Stimulated activated CD4-positive, alpha-beta T cell treated with anti-CD3 and anti-CD28 coated beads, Interleukin-12 subunit alpha, Interleukin-12 subunit beta, amount 100 ng/mL, for 24 hours (primary cell): ENCODE data around the gene GP2.
"Not testable (repeated sequence)": the region's sequence is repeated elsewhere in the genome, so short reads cannot be mapped to it uniquely, and the experiment has no call there.

Experiments
- DNase-seq, 2 experiments: peaks; one replicate each; pipeline ENCODE4 v3.0.0-alpha.2; 2020; ENCODE audit warnings: low read depth in 2 of 2

The GP2 gene

DNA sequence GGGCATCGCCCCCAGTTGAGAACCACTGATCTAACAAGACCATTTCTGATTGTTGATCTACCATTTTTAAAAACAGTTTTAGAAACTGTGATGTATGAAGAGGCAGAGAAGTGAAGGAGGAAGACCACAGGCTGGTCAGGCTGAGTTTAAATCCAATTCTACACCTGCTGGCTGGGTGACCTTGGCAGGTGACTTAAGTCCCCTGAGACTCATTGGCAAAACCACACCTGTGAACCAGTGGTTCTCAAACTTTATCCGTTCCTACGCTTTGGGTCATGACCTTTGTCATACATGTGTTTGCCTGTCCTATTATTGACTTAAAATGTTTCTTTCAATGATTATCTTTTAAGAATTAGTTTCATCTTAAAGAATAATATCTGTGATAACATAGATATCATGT lies 2.3 kb downstream of the GP2 start:
- DNase-seq: no peak

- no peak for DNase-seq
Observed at GRCh38 chr16:20323591-20324117, 3.7 kb downstream of the GP2 start.

GRCh38 chr16:20322696-20323095 lies 4.6 kb downstream of the GP2 start:
- no peak for DNase-seq

DNA sequence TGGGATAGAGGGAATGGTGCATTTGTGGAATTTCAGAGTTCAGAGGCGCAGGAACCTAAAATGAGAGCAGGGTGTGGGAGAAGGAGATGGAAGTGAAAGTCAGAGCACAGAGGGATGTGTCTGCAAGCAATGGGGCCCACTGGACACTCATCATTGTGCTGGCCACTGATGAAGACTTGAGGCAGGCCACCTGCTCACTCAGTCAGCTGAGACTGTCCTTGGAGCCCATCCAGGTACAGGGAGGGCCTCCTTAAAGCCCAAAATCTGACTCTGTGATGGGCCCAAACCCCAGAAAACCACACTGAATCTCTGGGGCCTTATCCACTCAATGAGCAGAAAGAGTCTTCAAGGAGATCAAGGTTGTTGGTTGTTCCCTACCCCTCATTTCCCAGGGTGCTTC lies 5.6 kb downstream of the GP2 start:
- DNase-seq: no peak

GRCh38 chr16:20321051-20321450 lies 6.3 kb downstream of the GP2 start:
- not testable (repeated sequence) for DNase-seq

- DNase-seq: no peak
Observed at GRCh38 chr16:20320592-20320991, 6.7 kb downstream of the GP2 start.

DNA sequence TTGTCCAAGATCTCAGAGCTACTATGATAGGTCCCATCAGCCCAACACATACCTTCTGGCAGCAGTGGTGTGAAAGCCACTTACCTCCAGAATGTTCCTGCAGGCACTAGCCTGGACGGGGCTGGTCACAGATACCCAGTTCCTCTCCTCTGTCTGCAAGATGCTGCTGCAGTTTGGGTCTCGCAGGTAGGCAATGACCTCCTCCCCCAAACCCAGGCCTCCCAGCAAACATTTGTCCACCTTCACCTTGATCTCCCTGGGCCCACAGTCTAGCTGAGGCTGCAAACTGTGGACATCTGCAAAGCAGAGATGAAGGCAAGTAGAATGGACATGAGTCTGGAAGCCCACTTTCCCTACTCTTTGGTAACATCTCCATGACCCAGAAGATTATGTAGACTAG lies 7.1 kb downstream of the GP2 start:
- DNase-seq: no peak

DNA sequence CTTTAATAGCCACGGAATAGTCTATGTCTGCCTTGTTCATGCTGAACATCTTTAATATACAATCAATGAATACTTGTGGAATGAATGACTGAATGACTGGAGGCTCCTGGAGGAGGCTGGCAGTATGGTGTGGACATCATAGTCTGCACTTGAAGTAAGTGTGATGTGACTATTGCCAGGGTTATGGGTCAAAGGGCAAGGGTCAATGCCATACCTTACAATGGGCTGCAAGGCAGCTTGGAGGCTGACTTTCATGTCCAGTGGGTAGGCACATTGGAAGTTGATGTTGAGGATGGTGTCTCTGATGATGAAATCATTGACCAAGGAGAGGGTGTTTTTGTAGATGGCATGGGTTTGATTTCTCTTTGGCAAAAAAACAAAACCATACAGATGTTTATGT lies 7.9 kb downstream of the GP2 start:
- no peak for DNase-seq

GRCh38 chr16:20318437-20318836 lies 8.9 kb downstream of the GP2 start:
- no peak for DNase-seq

- no peak for DNase-seq
Observed at GRCh38 chr16:20318006-20318405, 9.3 kb downstream of the GP2 start.

DNA sequence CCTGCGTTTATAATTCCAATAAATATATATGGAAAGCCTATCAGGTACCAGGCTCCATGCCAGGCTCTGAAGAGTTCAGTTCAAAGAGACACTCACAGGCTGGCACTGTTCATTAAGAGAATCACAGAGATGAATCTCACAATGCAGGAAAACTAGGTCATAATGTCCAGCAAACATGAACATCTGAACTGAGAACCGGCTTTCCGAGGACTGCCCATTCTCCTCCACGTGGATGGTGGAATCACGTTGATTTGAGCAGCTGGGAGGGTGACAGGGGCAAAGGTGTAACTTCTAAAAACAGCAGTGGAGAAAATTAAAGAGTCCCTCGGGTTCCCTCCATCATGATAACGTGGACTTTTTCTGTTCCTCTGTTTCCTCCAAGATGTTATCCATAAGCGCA lies 10.2 kb downstream of the GP2 start:
- DNase-seq: no peak

DNA sequence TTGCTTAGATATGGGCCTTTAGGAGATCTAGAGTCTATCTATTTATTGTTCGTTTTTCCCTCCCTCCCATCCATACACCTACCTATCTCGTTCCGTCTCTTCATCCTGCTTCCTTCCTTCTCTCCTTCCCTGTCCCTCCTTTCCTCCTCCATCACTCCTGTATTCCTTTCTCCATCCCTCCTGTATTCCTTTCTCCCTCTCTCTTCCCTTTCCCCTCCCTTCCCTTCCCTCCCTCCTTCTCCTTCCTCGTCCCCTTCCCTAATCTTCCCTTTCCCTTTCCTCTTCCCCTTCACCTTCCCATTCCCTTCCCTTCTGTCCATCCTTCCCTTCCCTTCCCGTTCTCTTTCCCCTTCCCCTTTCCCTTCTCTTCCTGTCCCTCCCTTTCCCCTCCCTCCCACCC lies 10.6 kb downstream of the GP2 start:
- no peak for DNase-seq

GRCh38 chr16:20315764-20316163 lies 11.5 kb downstream of the GP2 start:
- DNase-seq: no peak

- DNase-seq: no peak
Observed at GRCh38 chr16:20314575-20314974, 12.7 kb downstream of the GP2 start.

DNA sequence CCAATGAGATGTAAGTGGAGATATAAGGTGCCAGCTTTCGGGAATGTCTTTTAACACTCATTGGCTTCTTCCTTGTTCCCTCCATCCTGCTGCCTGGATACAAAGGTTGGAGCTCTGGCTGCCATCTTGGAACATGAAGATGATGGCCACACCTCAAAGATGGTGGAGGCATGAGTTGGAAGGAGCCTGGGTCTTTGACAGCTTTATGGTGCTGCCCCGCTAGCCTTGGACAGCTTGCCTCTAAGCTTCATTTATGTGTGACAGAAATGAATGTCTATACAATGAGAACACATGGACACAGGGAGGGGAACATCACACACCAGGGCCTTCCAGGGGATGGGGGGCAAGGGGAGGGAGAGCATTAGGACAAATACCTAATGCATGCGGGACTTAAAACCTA lies 13.6 kb downstream of the GP2 start:
- DNase-seq: no peak

DNA sequence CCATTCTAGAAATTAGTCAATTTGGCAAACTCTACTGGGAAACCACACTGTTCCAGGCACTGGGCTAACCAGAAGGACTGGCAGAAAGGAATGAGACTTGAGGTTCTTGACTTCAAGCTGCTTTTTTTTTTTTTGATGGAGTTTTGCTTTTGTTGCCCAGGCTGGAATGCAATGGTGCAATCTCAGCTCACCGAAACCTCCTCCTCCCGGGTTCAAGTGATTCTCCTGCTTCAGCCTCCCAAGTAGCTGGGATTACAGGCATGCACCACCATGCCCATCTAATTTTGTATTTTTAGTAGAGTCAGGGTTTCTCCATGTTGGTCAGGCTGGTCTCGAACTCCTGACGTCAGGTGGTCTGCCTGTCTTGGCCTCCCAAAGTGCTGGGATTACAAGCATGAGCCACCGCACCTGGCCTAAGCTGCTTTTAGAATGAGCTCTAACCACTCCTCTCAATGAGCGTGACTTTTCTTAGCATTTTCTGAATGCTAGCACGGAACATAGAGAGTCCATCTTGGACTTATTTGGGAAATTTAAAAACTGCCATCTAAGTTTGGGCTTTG lies 14.7 kb downstream of the GP2 start:
- DNase-seq: not testable (repeated sequence)

GRCh38 chr16:20311548-20311947 lies 15.8 kb downstream of the GP2 start:
- no peak for DNase-seq

DNA sequence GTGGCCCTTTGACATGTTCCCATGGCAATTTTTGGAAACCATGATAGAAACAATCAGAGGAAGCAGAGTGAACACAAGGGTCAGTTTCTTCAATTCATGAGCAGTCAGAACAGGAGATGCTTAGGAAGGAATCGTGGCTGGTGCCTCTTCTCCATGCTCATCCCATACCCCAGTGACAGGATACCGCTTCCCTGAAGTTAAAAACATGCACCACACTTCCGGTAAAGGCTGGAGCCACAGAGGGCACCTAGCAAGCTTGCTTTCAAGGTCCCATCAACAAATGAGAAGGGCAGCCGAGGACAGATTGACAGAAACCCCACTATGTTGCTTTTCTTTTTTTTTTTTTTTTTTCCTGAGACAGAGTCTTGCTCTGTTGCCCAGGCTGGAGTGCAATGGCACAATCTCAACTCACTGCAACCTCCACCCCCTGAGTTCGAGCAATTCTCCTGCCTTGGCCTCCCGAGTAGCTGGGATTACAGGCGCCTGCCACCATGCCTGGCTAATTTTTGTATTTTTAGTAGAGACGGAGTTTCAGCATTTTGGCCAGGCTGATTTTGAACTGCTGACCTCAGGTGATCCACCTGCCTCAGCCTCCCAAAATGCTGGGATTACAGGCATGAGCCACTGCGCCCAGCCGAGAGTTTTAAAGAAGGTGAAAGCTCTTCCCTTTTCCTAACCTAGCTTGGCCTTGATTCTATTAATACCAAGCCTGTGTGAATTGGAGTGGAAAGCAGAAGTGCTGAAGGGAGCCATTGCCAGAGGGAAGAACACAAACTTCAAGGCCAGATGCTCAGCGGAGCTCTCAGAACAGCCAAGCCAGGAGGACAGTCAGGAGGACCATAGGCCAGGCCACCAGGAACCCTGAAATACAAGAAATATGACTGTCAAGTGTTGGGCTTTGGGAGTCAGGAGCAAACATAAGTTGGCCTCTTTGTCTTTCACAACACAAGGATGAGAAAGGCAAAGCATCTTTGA lies 16.6 kb downstream of the GP2 start:
- no peak for DNase-seq

GRCh38 chr16:20309786-20310185 lies 17.5 kb downstream of the GP2 start:
- no peak for DNase-seq

DNA sequence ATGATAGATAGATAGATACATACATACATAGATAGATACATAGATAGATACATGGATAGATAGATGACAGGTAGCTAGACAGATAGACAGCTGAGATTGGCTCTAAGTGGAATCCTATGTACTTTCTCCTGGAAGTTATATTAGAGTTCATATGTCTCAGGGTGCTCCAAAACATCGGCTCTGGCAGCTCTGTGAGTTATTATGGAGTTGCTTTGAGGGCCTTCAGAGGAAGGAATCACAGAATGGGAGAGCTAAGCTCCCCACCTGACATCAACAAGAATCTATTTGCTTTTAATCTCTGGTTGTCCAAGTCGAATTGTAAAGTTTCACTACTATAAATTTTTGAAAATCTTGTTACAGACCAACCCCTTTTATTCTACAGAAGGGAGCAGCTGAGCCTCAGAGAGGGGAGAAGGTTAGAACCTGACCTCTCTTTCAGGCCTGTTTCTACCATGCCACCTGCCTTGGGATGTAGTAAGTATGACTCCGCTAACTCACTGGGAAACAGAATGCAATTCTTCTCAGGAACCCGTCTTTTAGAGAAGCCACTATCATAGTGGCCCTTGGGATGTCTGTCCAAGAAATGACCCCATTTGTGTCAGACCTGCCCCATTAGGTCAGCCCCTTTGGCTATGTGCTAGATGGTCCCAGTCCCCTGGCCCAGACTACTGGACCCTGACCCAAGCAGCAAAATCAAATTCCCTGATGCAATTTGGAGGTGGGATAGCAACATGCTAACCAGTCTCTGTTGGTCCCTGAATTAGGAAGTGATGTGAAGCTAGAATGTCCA lies 18.3 kb downstream of the GP2 start:
- DNase-seq: no peak

GRCh38 chr16:20308266-20308665 lies 19.0 kb downstream of the GP2 start:
- DNase-seq: no peak

- no peak for DNase-seq
Observed at GRCh38 chr16:20307791-20308190, 19.5 kb downstream of the GP2 start.
